GM21360 (cell line): ENCODE data around the gene AFAP1L1.
A peak's percentile ranks its signal among the peaks of the same experiment; 100 is the strongest.

Experiments
- ATAC-seq: cut with Tn5 transposase; IDR thresholded peaks from one replicate; pipeline ENCODE4 v1.9.1; 2021; ENCODE audit warnings: mild to moderate bottlenecking, moderate library complexity; ENCODE audit not compliant: unreplicated experiment

The AFAP1L1 gene

GRCh38 chr5:149283626-149284480 lies 12.2 kb downstream of the AFAP1L1 start:
- no peak for ATAC-seq

GRCh38 chr5:149284501-149284900 lies 12.8 kb downstream of the AFAP1L1 start:
- ATAC-seq = no peak

- ATAC-seq = no peak
Measured at GRCh38 chr5:149285153-149285552, 13.5 kb downstream of the AFAP1L1 start.

- ATAC-seq = no peak
Measured at GRCh38 chr5:149288436-149288835, 16.8 kb downstream of the AFAP1L1 start.

- no peak for ATAC-seq
Measured at GRCh38 chr5:149289301-149289700, 17.6 kb downstream of the AFAP1L1 start.

GRCh38 chr5:149294872-149295829 lies 23.5 kb downstream of the AFAP1L1 start:
- ATAC-seq = peak; percentile 52

GRCh38 chr5:149297340-149298025 lies 25.8 kb downstream of the AFAP1L1 start:
- ATAC-seq = no peak

GRCh38 chr5:149298163-149298562 lies 26.5 kb downstream of the AFAP1L1 start:
- no peak for ATAC-seq

GRCh38 chr5:149298842-149299404 lies 27.3 kb downstream of the AFAP1L1 start:
- no peak for ATAC-seq

GRCh38 chr5:149299451-149300054 lies 27.9 kb downstream of the AFAP1L1 start:
- no peak for ATAC-seq

GRCh38 chr5:149300441-149300840 lies 28.8 kb downstream of the AFAP1L1 start:
- no peak for ATAC-seq

- no peak for ATAC-seq
Measured at GRCh38 chr5:149301049-149301743, 29.5 kb downstream of the AFAP1L1 start.

GRCh38 chr5:149301744-149302380 lies 30.2 kb downstream of the AFAP1L1 start:
- no peak for ATAC-seq

GRCh38 chr5:149302641-149303040 lies 31.0 kb downstream of the AFAP1L1 start:
- ATAC-seq = no peak

GRCh38 chr5:149303210-149303609 lies 31.6 kb downstream of the AFAP1L1 start:
- no peak for ATAC-seq

GRCh38 chr5:149304195-149305078 lies 32.8 kb downstream of the AFAP1L1 start:
- no peak for ATAC-seq

GRCh38 chr5:149309354-149309753 lies 37.7 kb downstream of the AFAP1L1 start:
- ATAC-seq = no peak

GRCh38 chr5:149310488-149310887 lies 38.8 kb downstream of the AFAP1L1 start:
- ATAC-seq = no peak
